HCT116 (cell line): ENCODE data around the gene ZNF423.

Source experiments
- CEBPB ChIP-seq: IDR thresholded peaks from 2 replicates; pipeline ENCODE4 v1.6.1; 2012; ENCODE audit warnings: low read depth
- EGR1 ChIP-seq: IDR thresholded peaks from 2 replicates; pipeline ENCODE4 v1.6.1; 2012; ENCODE audit warnings: low read depth
- EZH2 ChIP-seq: fragments of 200-600 bp; sonication (generic); IDR thresholded peaks from 2 replicates; pipeline ENCODE4 v1.6.1; 2017; ENCODE audit warnings: antibody characterized with exemption, mixed run types
- JUND ChIP-seq: IDR thresholded peaks from 2 replicates; pipeline ENCODE4 v1.6.1; 2012
- POLR2A ChIP-seq: IDR thresholded peaks from 2 replicates; pipeline ENCODE4 v1.7.0; 2011; ENCODE audit warnings: borderline replicate concordance; ENCODE audit not compliant: insufficient read depth, insufficient read length; ENCODE audit errors: extremely low read depth
- POLR2AphosphoS5 ChIP-seq: IDR thresholded peaks from 2 replicates; pipeline ENCODE4 v1.6.1; 2011; ENCODE audit warnings: mild to moderate bottlenecking, low read depth, low read length, moderate library complexity
- RAD21 ChIP-seq: IDR thresholded peaks from 2 replicates; pipeline ENCODE4 v1.6.1; 2012; ENCODE audit warnings: low read depth, mild to moderate bottlenecking
- SIN3A ChIP-seq: IDR thresholded peaks from 2 replicates; pipeline ENCODE4 v1.6.1; 2012; ENCODE audit warnings: low read depth
- ZFX ChIP-seq: fragments of 450-650 bp; IDR thresholded peaks from 2 replicates; pipeline ENCODE4 v1.6.1; 2017
- TF ChIP-seq, protein P1 (sequence below), 3 experiments: fragments of 200-600 bp in 1 of 3; sonication (generic) in 1 of 3; IDR thresholded peaks in 2 of 3; conservative IDR thresholded peaks in 1 of 3; 2 replicates each; pipeline ENCODE4 v1.5.1; 2012 to 2017; ENCODE audit warnings: low read depth in 2 of 3, low read length in 2 of 3, antibody characterized with exemption in 1 of 3, borderline replicate concordance in 1 of 3, control low read depth in 1 of 3, mild to moderate bottlenecking in 1 of 3, mixed read lengths in 1 of 3, mixed run types in 1 of 3, moderate library complexity in 1 of 3; ENCODE audit not compliant: insufficient read depth in 1 of 3
- TF ChIP-seq, protein P2 (sequence below): IDR thresholded peaks from 2 replicates; pipeline ENCODE4 v1.6.1; 2012; ENCODE audit warnings: low read depth

DNA sequence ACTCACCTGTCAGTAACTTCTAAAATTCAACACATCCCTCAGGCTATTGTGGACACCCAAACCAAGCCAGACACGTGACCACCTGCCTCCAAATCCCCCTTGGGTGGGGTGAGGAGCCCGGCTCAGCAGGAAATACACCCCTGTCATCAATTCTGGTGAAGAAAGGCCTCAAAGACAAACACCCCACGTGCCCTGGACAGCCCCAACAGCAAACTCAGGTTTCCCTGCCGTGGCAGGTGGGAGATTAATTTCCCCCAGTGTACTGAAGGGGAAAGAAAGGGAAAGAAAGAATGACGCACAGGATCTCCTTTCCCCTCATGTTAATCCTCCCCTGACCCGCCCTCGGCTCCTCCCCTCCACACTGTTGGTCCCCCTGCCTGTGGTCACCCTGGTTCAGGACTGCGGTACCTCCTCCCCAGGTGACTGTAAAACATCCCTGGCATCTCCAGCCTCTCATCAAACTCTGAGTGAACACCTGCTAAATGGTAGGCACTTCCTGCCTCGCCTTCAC is 98.3 kb downstream of the ZNF423 start:
- TF ChIP-seq, protein P1, sequence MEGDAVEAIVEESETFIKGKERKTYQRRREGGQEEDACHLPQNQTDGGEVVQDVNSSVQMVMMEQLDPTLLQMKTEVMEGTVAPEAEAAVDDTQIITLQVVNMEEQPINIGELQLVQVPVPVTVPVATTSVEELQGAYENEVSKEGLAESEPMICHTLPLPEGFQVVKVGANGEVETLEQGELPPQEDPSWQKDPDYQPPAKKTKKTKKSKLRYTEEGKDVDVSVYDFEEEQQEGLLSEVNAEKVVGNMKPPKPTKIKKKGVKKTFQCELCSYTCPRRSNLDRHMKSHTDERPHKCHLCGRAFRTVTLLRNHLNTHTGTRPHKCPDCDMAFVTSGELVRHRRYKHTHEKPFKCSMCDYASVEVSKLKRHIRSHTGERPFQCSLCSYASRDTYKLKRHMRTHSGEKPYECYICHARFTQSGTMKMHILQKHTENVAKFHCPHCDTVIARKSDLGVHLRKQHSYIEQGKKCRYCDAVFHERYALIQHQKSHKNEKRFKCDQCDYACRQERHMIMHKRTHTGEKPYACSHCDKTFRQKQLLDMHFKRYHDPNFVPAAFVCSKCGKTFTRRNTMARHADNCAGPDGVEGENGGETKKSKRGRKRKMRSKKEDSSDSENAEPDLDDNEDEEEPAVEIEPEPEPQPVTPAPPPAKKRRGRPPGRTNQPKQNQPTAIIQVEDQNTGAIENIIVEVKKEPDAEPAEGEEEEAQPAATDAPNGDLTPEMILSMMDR (IDR thresholded peaks at IDR 0.05 in 2 of 3, conservative IDR thresholded peaks at IDR 0.05 in 1 of 3; ENCODE audit: borderline replicate concordance in 1 of 3, insufficient read depth in 1 of 3, low read depth in 2 of 3, low read length in 2 of 3) = no peak
- TF ChIP-seq SIN3A (no peak), EGR1 (no peak), POLR2A (no peak), POLR2AphosphoS5 (no peak), JUND (no peak), EZH2 (no peak), ZFX (no peak), CEBPB (no peak), RAD21 (no peak)
- TF ChIP-seq, protein P2, sequence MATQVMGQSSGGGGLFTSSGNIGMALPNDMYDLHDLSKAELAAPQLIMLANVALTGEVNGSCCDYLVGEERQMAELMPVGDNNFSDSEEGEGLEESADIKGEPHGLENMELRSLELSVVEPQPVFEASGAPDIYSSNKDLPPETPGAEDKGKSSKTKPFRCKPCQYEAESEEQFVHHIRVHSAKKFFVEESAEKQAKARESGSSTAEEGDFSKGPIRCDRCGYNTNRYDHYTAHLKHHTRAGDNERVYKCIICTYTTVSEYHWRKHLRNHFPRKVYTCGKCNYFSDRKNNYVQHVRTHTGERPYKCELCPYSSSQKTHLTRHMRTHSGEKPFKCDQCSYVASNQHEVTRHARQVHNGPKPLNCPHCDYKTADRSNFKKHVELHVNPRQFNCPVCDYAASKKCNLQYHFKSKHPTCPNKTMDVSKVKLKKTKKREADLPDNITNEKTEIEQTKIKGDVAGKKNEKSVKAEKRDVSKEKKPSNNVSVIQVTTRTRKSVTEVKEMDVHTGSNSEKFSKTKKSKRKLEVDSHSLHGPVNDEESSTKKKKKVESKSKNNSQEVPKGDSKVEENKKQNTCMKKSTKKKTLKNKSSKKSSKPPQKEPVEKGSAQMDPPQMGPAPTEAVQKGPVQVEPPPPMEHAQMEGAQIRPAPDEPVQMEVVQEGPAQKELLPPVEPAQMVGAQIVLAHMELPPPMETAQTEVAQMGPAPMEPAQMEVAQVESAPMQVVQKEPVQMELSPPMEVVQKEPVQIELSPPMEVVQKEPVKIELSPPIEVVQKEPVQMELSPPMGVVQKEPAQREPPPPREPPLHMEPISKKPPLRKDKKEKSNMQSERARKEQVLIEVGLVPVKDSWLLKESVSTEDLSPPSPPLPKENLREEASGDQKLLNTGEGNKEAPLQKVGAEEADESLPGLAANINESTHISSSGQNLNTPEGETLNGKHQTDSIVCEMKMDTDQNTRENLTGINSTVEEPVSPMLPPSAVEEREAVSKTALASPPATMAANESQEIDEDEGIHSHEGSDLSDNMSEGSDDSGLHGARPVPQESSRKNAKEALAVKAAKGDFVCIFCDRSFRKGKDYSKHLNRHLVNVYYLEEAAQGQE = no peak
